Stimulated activated CD8-positive, alpha-beta memory T cell treated with anti-CD3 and anti-CD28 coated beads, Interleukin-4, amount 100 ng/mL, for 4 hours (primary cell): ENCODE data around the gene WNT3.

ENCODE experiments used
- DNase-seq, 2 donors: peaks; one replicate each; pipeline ENCODE4 v3.0.0-alpha.2; 2020; ENCODE audit warnings: low read depth in 2 of 2, low spot score in 1 of 2

The WNT3 gene

DNA sequence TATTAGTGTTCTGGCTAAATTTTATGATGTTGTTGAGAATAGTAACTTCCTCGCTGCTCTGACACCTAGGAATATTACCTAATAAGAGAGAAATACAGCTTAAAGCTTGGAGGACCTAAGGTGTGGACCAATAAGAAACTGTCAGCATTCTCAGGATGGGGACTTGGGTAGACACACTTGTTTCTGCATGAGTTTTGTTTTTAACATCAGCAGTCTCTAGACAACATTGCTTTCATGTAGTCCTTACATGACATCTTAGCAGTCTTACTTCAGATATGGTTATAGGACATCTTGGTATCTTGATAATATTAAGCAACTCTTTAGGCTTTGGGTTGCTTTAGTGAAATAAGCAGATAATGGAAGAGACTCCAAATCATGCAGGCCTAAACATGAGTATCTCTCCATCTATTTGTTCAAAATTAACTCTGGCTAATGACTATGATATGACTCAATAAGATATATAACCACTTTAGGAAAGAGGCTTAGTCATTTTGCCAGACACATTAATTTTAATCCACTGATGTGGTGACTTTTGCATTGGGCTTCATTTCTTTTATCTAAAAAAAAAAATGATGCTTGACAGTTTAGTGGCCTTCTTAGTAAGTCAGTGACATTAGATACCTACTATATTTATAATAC lies 84.5 kb downstream of the WNT3 start:
- DNase-seq = no peak

DNA sequence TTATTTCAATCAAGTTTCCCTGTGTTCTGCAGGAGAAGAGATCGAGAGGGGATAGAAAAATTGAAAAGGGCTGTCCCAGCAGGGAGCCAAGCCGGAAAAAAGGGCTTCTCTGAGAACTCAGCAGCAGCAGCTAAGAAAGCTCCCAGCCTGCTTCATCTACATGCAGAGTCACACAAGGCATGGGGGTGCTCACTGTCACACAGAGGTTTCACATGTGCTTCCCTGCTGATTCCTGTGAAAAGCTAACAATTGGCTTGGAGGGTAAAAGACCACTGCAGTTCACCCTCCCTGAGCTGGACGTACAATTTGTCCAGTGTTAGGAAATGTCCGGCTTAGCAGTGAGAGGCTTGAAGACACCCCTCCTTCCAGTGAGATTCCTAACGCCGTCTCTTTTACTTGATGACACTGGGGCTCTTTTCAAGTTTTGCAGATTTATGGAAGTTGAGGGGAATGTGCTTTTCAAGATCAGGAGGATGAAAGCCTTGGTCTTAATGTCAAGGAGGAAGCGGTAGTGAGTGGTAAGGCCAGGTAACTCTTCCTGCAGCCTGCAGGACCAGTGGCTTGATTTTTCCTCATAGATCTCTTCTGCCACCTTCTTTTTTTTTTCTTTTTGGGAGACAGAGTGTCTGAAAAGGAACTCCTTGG lies 85.6 kb downstream of the WNT3 start:
- no peak for DNase-seq

DNA sequence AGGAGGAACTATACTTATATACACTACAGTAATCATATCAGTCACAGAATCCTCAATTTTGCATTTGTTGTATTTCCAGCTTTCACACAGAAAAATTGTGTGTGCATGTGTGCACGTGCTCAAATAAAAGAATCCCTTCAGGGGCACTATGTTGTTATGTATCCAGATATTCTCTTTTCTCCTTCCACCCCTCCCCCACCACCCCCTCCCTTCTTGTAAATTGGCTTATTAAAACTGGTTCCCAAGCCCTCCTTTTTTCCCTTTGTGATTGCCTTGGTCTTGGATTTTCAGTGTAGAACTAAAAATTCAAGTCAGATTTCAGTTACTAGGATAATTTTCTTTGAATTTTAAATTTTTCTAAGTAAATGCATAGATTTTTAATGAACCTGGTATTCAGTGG lies 86.3 kb downstream of the WNT3 start:
- no peak for DNase-seq

DNA sequence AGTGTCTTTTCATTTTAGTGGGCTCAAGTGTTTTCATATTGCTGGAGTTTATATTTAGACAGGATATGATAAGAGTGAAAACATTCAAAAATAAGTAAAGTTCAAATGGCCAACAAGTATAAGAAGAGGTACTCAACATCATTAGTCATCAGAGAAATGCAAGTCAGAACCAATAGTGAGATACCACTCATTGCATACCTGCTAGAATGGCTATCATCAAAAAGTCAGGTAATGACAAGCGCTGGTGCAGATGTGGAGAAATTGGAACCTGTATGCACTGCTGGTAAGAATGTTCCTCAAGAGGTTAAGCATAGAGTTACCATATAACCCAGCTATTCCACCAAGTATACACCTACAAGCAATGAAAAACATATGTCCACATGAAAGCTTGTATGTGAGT lies 87.8 kb downstream of the WNT3 start:
- no peak for DNase-seq

GRCh38 chr17:46730026-46730425 lies 88.5 kb downstream of the WNT3 start:
- no peak for DNase-seq

DNA sequence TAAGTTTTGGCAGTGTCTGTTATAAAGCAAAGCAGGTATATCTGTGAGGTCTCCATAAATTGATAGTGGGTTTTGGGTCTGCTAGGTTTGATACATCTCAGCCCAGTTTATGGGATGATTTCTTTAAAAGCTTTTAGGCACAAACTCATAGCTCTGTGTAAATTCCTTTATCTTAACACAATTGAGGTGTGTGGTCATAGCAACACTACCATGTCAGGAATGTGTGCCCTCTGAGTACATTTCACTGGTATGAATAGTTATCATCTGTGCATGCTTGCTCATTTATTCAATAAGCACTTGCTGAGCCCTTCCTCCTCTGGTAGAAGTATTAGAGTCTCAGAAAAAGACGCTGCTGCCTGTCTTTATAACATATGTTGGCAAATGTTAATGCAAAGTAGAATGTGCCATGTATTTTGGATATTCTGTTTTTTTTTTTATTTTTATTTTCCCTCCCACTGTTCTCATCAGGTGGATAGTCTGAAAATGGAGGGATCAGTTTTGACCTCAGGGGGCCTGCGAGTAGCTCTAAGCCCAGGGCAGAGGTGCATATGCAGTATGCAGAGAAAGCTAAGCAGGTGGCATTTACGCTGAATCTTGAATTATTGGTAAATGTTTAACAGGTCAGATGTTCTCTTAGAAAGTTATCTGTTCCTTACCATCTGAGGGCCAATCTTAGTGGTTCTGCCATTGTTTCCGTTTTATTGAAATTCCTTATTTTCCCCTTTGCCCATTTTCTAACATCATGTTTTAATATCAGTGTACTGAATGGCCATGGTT lies 90.7 kb downstream of the WNT3 start:
- no peak for DNase-seq

DNA sequence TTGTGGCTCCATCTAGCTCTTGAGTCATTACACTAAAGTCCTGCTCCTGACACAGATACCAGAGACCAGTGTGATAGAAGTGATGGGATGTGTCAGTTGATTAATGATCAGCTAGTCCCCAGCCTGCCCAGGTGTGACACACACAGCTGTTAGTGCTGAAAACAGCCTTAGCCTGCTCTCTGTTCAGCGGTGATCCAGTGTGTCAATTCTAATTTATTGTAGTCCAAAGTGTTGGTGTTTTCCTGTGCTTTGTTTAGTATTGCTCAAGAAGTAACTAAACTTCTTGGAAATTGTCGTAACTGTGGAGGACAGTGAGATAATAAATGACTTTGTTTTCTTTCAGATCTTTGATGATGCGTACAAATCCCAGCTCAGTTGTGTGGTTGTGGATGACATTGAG lies 92.3 kb downstream of the WNT3 start:
- DNase-seq = no peak

DNA sequence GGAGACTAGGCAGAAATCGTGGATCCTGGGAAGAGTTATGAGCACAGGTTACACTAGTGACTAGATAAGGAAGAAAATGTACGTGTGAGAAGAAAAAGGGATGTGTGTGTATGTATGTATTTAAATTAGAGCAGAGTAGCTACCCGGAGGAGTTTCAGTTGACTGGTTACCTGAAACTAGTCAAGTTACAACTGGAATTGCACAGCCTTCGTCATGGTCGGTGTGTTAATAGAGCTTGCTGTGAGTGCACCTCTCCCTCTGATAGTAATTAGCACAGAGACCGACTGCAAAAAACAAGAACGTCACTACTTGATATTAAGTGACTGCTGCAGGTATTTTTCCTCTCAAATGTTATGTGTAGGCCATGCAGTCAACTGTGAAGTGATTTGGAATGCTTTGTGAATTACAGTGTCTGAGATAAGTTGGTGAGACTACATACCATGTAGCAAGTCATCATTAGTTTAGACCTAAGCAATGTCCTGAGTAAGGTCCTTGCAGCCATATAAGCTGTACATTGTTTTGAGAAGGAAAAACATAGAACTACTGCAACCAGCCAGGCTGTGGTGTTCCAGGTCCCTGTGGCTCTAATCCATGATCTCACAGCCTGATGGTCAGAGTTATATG lies 95.7 kb downstream of the WNT3 start:
- DNase-seq = no peak

DNA sequence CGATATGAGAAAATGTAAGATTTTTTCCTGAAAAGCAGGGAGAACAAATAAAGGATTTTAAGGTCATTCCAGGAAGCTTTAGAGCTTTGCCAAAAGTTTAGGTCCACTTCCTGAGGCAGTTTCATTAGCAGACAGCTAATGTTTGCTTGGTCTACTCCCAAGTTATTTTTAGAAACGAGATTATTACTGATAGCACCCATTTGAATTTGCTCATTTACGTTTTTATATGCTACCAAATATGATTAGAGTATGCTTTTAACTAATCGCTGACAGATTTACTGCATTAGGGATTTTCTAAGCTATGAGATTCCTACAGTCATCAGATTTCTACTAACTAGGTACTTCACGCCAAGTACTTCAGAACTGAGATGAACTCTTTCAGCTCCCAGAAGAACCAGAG lies 98.1 kb downstream of the WNT3 start:
- no peak for DNase-seq

- no peak for DNase-seq
Measured at GRCh38 chr17:46719891-46720290, 98.6 kb downstream of the WNT3 start.

- DNase-seq = no peak
Measured at GRCh38 chr17:46717999-46718398, 100.5 kb downstream of the WNT3 start.
